ENCODE results near the gene RIPOR1. TPM values are rescaled to one million over a fixed set of nuclear protein-coding genes. Genes with fewer than 3 reads are reported as not detected.

Gene RIPOR1
- total RNA-seq, 1 experiment from 2014 or later: 14.8 TPM

DNA sequence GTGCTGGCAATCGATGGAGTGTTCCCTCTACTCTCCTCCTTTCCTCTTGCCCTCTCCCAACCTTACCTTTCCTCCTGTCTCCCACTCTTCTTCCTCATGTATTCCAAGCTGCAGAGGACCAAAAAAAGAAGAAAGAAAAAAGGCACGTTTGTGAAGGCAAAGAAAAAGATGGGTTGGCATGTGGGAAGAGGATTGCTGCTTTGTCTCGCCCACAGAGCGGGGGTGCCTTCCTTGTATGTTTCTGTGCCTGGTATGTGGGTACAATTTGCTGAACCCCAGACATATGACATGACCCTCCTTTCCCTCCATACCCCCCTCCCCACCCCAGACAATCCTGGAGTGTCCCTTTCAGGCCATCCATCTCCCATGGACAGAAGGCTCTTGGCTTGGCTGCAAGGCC is 20.6 kb downstream of the RIPOR1 start:
- BruUV-seq (replicated peaks): no TSS peak
- intact Hi-C loops (cut with micrococcal nuclease): no loop called here
- H3K36me3 ChIP-seq (ENCODE audit: low read depth, low read length): no peaks in the 10 kb centered on the region; the same call in none of the 2 replicates
- no peaks in the 10 kb centered on the region for H3K27me3 ChIP-seq (ENCODE audit: low read length)
- no peaks in the 10 kb centered on the region for H3K4me1 ChIP-seq (ENCODE audit: insufficient read depth, low read length)
- ChIA-PET POLR2A (ENCODE audit: unreplicated experiment) (no interaction called here), CTCF (no interaction called here)
- no peak overlapping the region for H3K9ac ChIP-seq (ENCODE audit: low read length)
- H3K9me3 ChIP-seq (ENCODE audit: low read length): no peaks in the 10 kb centered on the region
- H3K79me2 ChIP-seq (ENCODE audit: low read length): no peaks in the 10 kb centered on the region
- H3K27ac ChIP-seq (ENCODE audit: low read length): no peak overlapping the region
- no peak overlapping the region for H3K4me3 ChIP-seq (ENCODE audit: low read length)
- H3F3A ChIP-seq (ENCODE audit: low read length, unreplicated experiment): no peaks in the 10 kb centered on the region
- no peak overlapping the region for H2AFZ ChIP-seq (ENCODE audit: low read length)
- no peaks in the 10 kb centered on the region for H4K20me1 ChIP-seq (ENCODE audit: low read length)
- DNase-seq (no peak), ATAC-seq (no peak)
- H3K9me2 ChIP-seq (replicated peaks; ENCODE audit: low read length): no peaks in the 10 kb centered on the region
- TF ChIP-seq, protein P1, sequence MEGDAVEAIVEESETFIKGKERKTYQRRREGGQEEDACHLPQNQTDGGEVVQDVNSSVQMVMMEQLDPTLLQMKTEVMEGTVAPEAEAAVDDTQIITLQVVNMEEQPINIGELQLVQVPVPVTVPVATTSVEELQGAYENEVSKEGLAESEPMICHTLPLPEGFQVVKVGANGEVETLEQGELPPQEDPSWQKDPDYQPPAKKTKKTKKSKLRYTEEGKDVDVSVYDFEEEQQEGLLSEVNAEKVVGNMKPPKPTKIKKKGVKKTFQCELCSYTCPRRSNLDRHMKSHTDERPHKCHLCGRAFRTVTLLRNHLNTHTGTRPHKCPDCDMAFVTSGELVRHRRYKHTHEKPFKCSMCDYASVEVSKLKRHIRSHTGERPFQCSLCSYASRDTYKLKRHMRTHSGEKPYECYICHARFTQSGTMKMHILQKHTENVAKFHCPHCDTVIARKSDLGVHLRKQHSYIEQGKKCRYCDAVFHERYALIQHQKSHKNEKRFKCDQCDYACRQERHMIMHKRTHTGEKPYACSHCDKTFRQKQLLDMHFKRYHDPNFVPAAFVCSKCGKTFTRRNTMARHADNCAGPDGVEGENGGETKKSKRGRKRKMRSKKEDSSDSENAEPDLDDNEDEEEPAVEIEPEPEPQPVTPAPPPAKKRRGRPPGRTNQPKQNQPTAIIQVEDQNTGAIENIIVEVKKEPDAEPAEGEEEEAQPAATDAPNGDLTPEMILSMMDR (conservative IDR thresholded peaks at IDR 0.05; ENCODE audit: low read depth, low read length): no peak
- TF ChIP-seq EZH2 (IDR thresholded peaks at IDR 0.05; ENCODE audit: low read length, unreplicated experiment) (no peak), EZH2phosphoT487 (IDR thresholded peaks at IDR 0.05; ENCODE audit: borderline replicate concordance, low read length) (no peak)
- H3K4me2 ChIP-seq (ENCODE audit: low read length): no peak overlapping the region

DNA sequence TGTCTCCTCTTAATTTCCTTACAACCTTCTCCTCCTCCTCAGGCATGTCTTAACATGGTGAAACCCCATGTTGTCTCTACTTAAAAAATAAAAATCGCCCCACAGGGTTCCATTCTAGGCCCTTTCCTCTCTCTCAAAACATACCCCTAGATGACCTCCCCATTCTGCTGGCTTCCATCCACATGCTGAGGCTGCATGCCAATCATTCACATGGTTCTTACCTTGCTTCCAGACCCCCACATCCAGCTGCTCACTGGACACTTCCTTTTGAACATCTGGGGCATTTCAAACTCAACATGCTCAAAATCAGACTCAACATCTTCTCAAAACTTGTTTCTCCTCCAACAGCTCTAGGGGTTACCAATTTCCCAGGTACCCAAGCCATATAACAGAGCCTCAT is 21.3 kb downstream of the RIPOR1 start:
- BruUV-seq (replicated peaks): no TSS peak
- Histone ChIP-seq H3K27me3 (ENCODE audit: low read length) (no peaks in the 10 kb centered on the region), H3K4me1 (ENCODE audit: insufficient read depth, low read length) (no peaks in the 10 kb centered on the region), H3K4me2 (ENCODE audit: low read length) (no peak overlapping the region), H3F3A (ENCODE audit: low read length, unreplicated experiment) (no peaks in the 10 kb centered on the region), H3K27ac (ENCODE audit: low read length) (no peak overlapping the region), H3K79me2 (ENCODE audit: low read length) (no peaks in the 10 kb centered on the region), H3K36me3 (ENCODE audit: low read depth, low read length) (no peaks in the 10 kb centered on the region; the same call in none of the 2 replicates), H3K9ac (ENCODE audit: low read length) (no peak overlapping the region), H3K4me3 (ENCODE audit: low read length) (no peak overlapping the region), H4K20me1 (ENCODE audit: low read length) (no peaks in the 10 kb centered on the region), H3K9me3 (ENCODE audit: low read length) (no peaks in the 10 kb centered on the region), H3K9me2 (replicated peaks; ENCODE audit: low read length) (no peaks in the 10 kb centered on the region), H2AFZ (ENCODE audit: low read length) (no peak overlapping the region)
- DNase-seq: no peak
- CTCF ChIA-PET: no interaction called here
- intact Hi-C loops (cut with micrococcal nuclease): no loop called here
- ATAC-seq: no peak
- TF ChIP-seq, protein P1 (conservative IDR thresholded peaks at IDR 0.05; ENCODE audit: low read depth, low read length): no peak
- TF ChIP-seq EZH2 (IDR thresholded peaks at IDR 0.05; ENCODE audit: low read length, unreplicated experiment): no peak
- TF ChIP-seq EZH2phosphoT487 (IDR thresholded peaks at IDR 0.05; ENCODE audit: borderline replicate concordance, low read length): no peak
- POLR2A ChIA-PET (ENCODE audit: unreplicated experiment): no interaction called here

DNA sequence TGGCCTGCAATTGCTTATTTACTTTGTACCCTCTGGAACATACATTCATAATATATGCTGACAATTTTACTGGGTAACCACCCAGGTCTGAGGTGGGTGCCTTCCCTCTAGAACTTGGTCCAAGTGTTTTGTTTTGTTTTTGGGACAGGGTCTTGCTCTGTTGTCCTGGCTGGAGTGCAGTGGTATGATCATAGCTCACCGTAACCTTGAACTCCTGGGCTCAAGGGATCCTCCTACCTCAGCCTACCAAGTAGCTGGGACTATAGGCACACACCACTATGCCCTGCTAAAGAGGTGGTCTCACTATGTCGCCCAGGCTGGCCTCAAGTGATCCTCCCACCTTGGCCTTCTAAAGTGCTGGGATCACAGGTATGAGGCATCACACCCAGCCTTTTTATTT is 22.5 kb downstream of the RIPOR1 start:
- no peaks in the 10 kb centered on the region; the same call in none of the 2 replicates for H3K36me3 ChIP-seq (ENCODE audit: low read depth, low read length)
- no peak overlapping the region for H3K27ac ChIP-seq (ENCODE audit: low read length)
- H3K9ac ChIP-seq (ENCODE audit: low read length): no peak overlapping the region
- no peak overlapping the region for H2AFZ ChIP-seq (ENCODE audit: low read length)
- DNase-seq (no peak), ATAC-seq (no peak)
- H3F3A ChIP-seq (ENCODE audit: low read length, unreplicated experiment): no peaks in the 10 kb centered on the region
- no peak overlapping the region for H3K4me3 ChIP-seq (ENCODE audit: low read length)
- H3K4me2 ChIP-seq (ENCODE audit: low read length): no peak overlapping the region
- no peaks in the 10 kb centered on the region for H3K79me2 ChIP-seq (ENCODE audit: low read length)
- no peaks in the 10 kb centered on the region for H3K9me2 ChIP-seq (replicated peaks; ENCODE audit: low read length)
- no TSS peak for BruUV-seq (replicated peaks)
- CTCF ChIA-PET: no interaction called here
- TF ChIP-seq EZH2 (IDR thresholded peaks at IDR 0.05; ENCODE audit: low read length, unreplicated experiment) (no peak), EZH2phosphoT487 (IDR thresholded peaks at IDR 0.05; ENCODE audit: borderline replicate concordance, low read length) (no peak)
- TF ChIP-seq, protein P1 (conservative IDR thresholded peaks at IDR 0.05; ENCODE audit: low read depth, low read length): no peak
- H3K4me1 ChIP-seq (ENCODE audit: insufficient read depth, low read length): peaks cover 9% of the 10 kb centered on the region
- no peaks in the 10 kb centered on the region for H3K9me3 ChIP-seq (ENCODE audit: low read length)
- intact Hi-C loops (cut with micrococcal nuclease): no loop called here
- POLR2A ChIA-PET (ENCODE audit: unreplicated experiment): no interaction called here
- H3K27me3 ChIP-seq (ENCODE audit: low read length): no peaks in the 10 kb centered on the region
- H4K20me1 ChIP-seq (ENCODE audit: low read length): no peaks in the 10 kb centered on the region

Data from PC-3 (cell line).